ENCODE data around the gene TUBA8.
"Not testable (repeated sequence)": the region's sequence is repeated elsewhere in the genome, so short reads cannot be mapped to it uniquely, and the experiment has no call there.

TUBA8 gene

GRCh38 chr22:18106550-18107341, 3.9 kb upstream of the TUBA8 start:
- DNase-seq (ENCODE audit: low spot score): not testable (repeated sequence)

- DNase-seq (ENCODE audit: low spot score): no peak
Measured at GRCh38 chr22:18108187-18108586, 2.4 kb upstream of the TUBA8 start.

- no peak for DNase-seq (ENCODE audit: low spot score)
Measured at GRCh38 chr22:18109410-18110193, 1.0 kb upstream of the TUBA8 start.

GRCh38 chr22:18110954-18111758, 547 bp downstream of the TUBA8 start:
- no peak for DNase-seq (ENCODE audit: low spot score)

GRCh38 chr22:18111759-18112330, 1.2 kb downstream of the TUBA8 start:
- DNase-seq (ENCODE audit: low spot score): no peak

- DNase-seq (ENCODE audit: low spot score): no peak
Measured at GRCh38 chr22:18112440-18112839, 1.8 kb downstream of the TUBA8 start.

GRCh38 chr22:18113680-18114394, 3.2 kb downstream of the TUBA8 start:
- no peak for DNase-seq (ENCODE audit: low spot score)

GRCh38 chr22:18114495-18114894, 3.9 kb downstream of the TUBA8 start:
- no peak for DNase-seq (ENCODE audit: low spot score)

- no peak for DNase-seq (ENCODE audit: low spot score)
Measured at GRCh38 chr22:18114976-18115652, 4.5 kb downstream of the TUBA8 start.

- no peak for DNase-seq (ENCODE audit: low spot score)
Measured at GRCh38 chr22:18115906-18116371, 5.3 kb downstream of the TUBA8 start.

GRCh38 chr22:18116634-18117033, 6.0 kb downstream of the TUBA8 start:
- no peak for DNase-seq (ENCODE audit: low spot score)

- DNase-seq (ENCODE audit: low spot score): no peak
Measured at GRCh38 chr22:18118345-18118915, 7.8 kb downstream of the TUBA8 start.

GRCh38 chr22:18119409-18120110, 9.0 kb downstream of the TUBA8 start:
- no peak for DNase-seq (ENCODE audit: low spot score)

GRCh38 chr22:18120857-18121256, 10.2 kb downstream of the TUBA8 start:
- no peak for DNase-seq (ENCODE audit: low spot score)

GRCh38 chr22:18121506-18121905, 10.9 kb downstream of the TUBA8 start:
- DNase-seq (ENCODE audit: low spot score): no peak

GRCh38 chr22:18121954-18122554, 11.4 kb downstream of the TUBA8 start:
- DNase-seq (ENCODE audit: low spot score): no peak

- not testable (repeated sequence) for DNase-seq (ENCODE audit: low spot score)
Measured at GRCh38 chr22:18123476-18124025, 12.9 kb downstream of the TUBA8 start.

- no peak for DNase-seq (ENCODE audit: low spot score)
Measured at GRCh38 chr22:18126606-18127005, 16.0 kb downstream of the TUBA8 start.

- no peak for DNase-seq (ENCODE audit: low spot score)
Measured at GRCh38 chr22:18130018-18130417, 19.4 kb downstream of the TUBA8 start.
